ENCODE results near the gene KLHL21. TPM values are rescaled to one million over a fixed set of nuclear protein-coding genes. Genes with fewer than 3 reads are reported as not detected.

KLHL21 gene
- total and polyA plus RNA-seq, 8 donors = 10.8 to 31.3 (median 16.8) TPM

DNA sequence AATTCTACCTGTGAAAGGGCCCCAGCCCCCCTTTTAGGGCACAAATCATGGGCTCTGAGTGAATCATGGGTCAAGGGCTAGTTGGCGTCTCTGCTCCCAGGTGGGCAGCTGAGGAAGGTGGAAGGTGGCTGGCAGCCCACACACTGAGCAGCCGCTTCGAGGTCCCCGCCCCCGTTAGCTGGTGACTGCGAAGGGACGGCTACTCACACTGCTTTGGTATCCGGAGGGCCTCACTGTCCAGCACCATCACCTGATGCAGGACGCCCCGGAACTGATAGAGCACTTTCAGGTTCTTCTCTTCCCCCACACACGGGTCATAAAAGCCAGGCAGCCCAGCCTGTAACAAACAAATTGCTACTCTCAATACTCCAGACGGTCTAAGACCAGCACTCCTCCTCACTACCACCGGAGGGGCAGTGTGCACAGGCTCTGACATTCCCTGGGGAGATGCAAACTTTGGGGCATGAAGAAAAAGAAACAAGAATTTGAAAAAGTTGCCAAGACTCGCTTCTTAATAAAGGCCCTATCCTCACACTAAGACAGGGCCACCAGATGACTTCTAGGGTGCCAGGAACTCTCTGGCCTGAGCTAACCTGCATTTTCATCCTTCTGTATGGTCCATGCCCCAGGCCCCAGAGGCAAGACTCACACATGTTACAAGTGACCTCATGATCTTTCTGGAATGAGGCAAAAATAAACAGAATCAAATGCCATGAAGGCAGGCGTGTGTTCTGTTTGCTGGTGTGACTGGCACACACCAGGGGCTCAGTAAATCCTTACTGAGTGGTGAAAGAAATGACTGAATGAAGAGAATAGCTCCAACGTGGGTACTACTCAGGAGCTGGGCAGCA lies 33.5 kb upstream of the KLHL21 start:
- Histone ChIP-seq H3K9me3 (no peaks in the 10 kb centered on the region), H3K4me1 (peaks cover 0 to 4% (median 0%) of the 10 kb centered on the region in 3 donors), H3K27ac (peak overlapping the region in 1 of 4 donors; percentile 17), H3K4me3 (no peak overlapping the region), H3K36me3 (peaks cover 0 to 50% (median 15%) of the 10 kb centered on the region in 3 donors), H3K27me3 (no peaks in the 10 kb centered on the region)
- peak in 1 of 4 donors; percentile 10 for ATAC-seq
- no peak for FAIRE-seq
- intact Hi-C loops (cut with DNase I) = no loop called here
- TF ChIP-seq CTCF (IDR thresholded peaks at IDR 0.05) = no peak
- DNase-seq = no peak
- 69 to 70% methylated on average over 16 of the region's 16 CpGs for WGBS, 2 donors

DNA sequence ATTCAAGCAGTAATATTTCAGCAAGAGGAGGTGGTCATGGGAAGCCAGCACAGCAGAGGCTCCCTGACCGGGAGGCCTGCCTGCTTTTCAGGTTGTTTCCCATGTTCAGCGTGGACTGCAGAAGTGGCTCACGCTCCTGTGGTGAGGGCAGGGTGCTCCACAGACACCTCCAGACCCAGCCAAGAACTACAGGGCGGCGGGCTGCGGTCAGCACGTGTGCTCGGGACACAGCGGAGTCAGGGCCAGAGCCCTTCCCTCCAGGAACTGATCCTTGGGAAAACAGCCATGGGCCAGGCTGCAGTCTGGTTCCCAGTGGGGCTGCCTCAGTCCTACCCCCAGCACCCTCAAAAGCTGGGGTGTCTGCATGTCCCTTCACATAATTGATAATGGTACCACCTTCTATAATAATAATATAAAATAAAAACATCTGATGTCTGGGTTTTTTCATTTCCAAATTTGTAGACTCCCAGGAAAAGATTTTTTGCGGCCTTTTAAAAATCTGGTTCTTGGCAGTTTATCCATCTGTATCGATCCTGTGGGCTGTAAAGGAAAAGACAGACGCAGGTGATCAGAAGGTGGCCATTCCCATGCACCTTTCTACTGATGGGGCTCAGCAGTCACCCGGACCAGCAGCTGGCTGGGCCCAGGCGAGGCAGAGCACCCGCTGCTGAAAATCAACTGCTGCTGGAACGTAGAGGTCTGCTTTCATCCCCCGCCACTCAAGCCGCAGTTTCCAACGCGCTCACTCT lies 32.7 kb upstream of the KLHL21 start:
- 56 to 58% methylated on average over 20 of the region's 20 CpGs for WGBS, 2 donors
- Histone ChIP-seq H3K27ac (peak overlapping the region in 1 of 4 donors; percentile 17), H3K4me1 (peaks cover 0 to 4% (median 0%) of the 10 kb centered on the region in 3 donors), H3K27me3 (no peaks in the 10 kb centered on the region), H3K36me3 (peaks cover 0 to 47% (median 15%) of the 10 kb centered on the region in 3 donors), H3K4me3 (no peak overlapping the region), H3K9me3 (no peaks in the 10 kb centered on the region)
- intact Hi-C loops (cut with DNase I) = no loop called here
- no peak for TF ChIP-seq CTCF (IDR thresholded peaks at IDR 0.05)
- DNase-seq = peak in 1 of 6 donors; percentile 73
- FAIRE-seq = no peak
- ATAC-seq = peak; percentile 15 to 55 (median 44)

DNA sequence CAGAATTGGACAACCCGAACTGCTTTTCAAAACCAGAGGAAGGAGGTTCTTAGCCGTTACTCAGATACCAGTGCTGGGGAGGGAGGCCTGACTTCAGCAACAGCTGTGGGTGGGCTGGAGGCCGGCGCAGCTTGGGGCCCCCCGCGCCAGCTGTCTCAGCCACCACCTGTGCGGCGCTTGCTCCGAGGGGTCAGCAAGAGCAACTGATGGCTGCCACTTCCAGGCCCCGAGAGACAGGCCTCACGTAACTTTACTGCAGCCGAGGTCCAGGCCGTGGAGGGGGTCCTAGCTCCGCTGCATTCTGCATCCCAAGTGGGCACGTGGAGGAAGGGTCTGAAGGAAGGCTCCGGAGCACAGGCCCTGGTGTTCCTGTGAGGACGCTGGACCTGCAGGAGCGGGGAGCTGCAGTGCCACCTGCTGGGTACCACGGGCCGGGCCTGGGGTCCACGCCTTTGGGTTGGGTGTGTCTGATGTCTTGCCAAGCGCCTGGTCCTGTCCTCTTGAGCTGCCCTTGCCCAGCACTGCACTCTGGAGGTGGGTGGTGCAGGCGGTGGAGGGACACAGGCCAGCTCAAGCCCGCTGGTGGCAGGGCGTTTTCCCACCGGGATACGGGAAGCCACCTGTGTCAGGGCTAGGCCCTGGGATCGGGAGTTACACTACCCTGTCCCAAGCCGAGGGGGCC lies 31.8 kb upstream of the KLHL21 start:
- no peak overlapping the region for H3K4me3 ChIP-seq
- H3K27ac ChIP-seq = no peak overlapping the region
- peaks cover 0 to 4% (median 0%) of the 10 kb centered on the region in 3 donors for H3K4me1 ChIP-seq
- 65 to 69% methylated on average over 29 of the region's 29 CpGs for WGBS, 2 donors
- ATAC-seq (peak; percentile 63 to 85 (median 80)), FAIRE-seq (no peak), DNase-seq (peak; percentile 47 to 89 (median 77))
- no peaks in the 10 kb centered on the region for H3K9me3 ChIP-seq
- TF ChIP-seq CTCF (IDR thresholded peaks at IDR 0.05) = peak in 3 of 4 donors; percentile 21 to 38 (median 22)
- peaks cover 0 to 46% (median 15%) of the 10 kb centered on the region in 3 donors for H3K36me3 ChIP-seq
- H3K27me3 ChIP-seq = no peaks in the 10 kb centered on the region
- intact Hi-C loops (cut with DNase I) = no loop called here

GRCh38 chr1:6632588-6633514 lies 30.2 kb upstream of the KLHL21 start:
- H3K9me3 ChIP-seq = no peaks in the 10 kb centered on the region
- 88 to 92% methylated on average over 29 to 30 of the region's 30 CpGs for WGBS, 2 donors
- DNase-seq (no peak), FAIRE-seq (no peak), ATAC-seq (no peak)
- TF ChIP-seq CTCF (IDR thresholded peaks at IDR 0.05) = no peak
- no peaks in the 10 kb centered on the region for H3K27me3 ChIP-seq
- H3K27ac ChIP-seq = no peak overlapping the region
- H3K4me1 ChIP-seq = peaks cover 0 to 4% (median 0%) of the 10 kb centered on the region in 3 donors
- peaks cover 0 to 40% (median 15%) of the 10 kb centered on the region in 3 donors for H3K36me3 ChIP-seq
- intact Hi-C loops (cut with DNase I) = no loop called here
- no peak overlapping the region for H3K4me3 ChIP-seq
